GM12878 (cell line): ENCODE measurements around the gene WNK2. TPM values are rescaled to one million over a fixed set of nuclear protein-coding genes. Genes with fewer than 3 reads are reported as not detected.

Experiments
- ATAC-seq: fragments of 200-7000 bp; cut with Tn5 transposase; 3 replicates; pipeline ENCODE4 v1.9.1; 2020; ENCODE audit warnings: mild to moderate bottlenecking, moderate library complexity
- BruUV-seq: library from RNA; stranded (reverse); fragments of 400-500 nt; replicated peaks from 2 replicates; lab custom pipeline; 2021; lab: Mats Ljungman, UMichigan
- CTCF ChIA-PET: fragments of 300-600 bp; sonication (Branson Sonifier 250); formaldehyde crosslinking; extraction: SDS; loops from one replicate; lab custom pipeline; 2021; ENCODE audit warnings: inconsistent platforms; lab: Yijun Ruan, JAX
- POLR2A ChIA-PET: fragments of 350-600 bp; formaldehyde crosslinking; extraction: SDS; loops from one replicate; lab custom pipeline; 2021; ENCODE audit warnings: inconsistent platforms; lab: Charles Lee
- RAD21 ChIA-PET: fragments of 300-600 bp; sonication (Branson Sonifier 250); formaldehyde crosslinking; loops from one replicate; lab custom pipeline; 2023; ENCODE audit warnings: antibody characterized with exemption; ENCODE audit not compliant: unreplicated experiment; lab: Charles Lee
- SMC1A ChIA-PET: fragments of 300-600 bp; sonication (Branson Sonifier 250); formaldehyde crosslinking; loops from one replicate; lab custom pipeline; 2023; ENCODE audit not compliant: unreplicated experiment, uncharacterized antibody; lab: Charles Lee
- DNase-seq: peaks from one replicate; pipeline ENCODE4 v3.0.0-alpha.2; 2011; ENCODE audit warnings: low read depth, low spot score
- FAIRE-seq: peaks from 3 replicates; lab custom pipeline; 2011; peaks lifted over from hg19 to GRCh38; lab: Jason Lieb, UNC
- H2AFZ ChIP-seq: 2 replicates; pipeline ENCODE4 v1.6.0; 2011; ENCODE audit warnings: low read depth, low read length, control low read depth; ENCODE audit not compliant: control insufficient read depth
- H3K27ac ChIP-seq: 2 replicates; pipeline ENCODE4 v1.5.1; 2011; ENCODE audit warnings: control low read depth; ENCODE audit not compliant: control insufficient read depth, insufficient read depth
- H3K27me3 ChIP-seq, 2 experiments: replicated peaks in 1 of 2; 2 replicates each; pipeline versions ENCODE4 v1.6.0 to v1.6.1; 2011; ENCODE audit warnings: low read length in 1 of 2; ENCODE audit not compliant: control insufficient read depth in 2 of 2, insufficient read depth in 2 of 2
- H3K36me3 ChIP-seq, 2 experiments: 2 replicates each; pipeline ENCODE4 v1.5.1; 2011; ENCODE audit warnings: low read length in 1 of 2; ENCODE audit not compliant: control insufficient read depth in 2 of 2, insufficient read depth in 2 of 2
- H3K4me1 ChIP-seq: 2 replicates; pipeline ENCODE4 v1.6.1; 2011; ENCODE audit warnings: mild to moderate bottlenecking, low read length, moderate library complexity, mixed read lengths; ENCODE audit not compliant: control insufficient read depth, insufficient read depth
- H3K4me2 ChIP-seq: 2 replicates; pipeline ENCODE4 v1.6.0; 2011; ENCODE audit warnings: control low read depth; ENCODE audit not compliant: control insufficient read depth, insufficient read depth
- H3K4me3 ChIP-seq: fragments of 200-600 bp; sonication (generic); 2 replicates; pipeline ENCODE4 v1.5.1; 2016
- H3K79me2 ChIP-seq: 2 replicates; pipeline ENCODE4 v1.6.0; 2011; ENCODE audit warnings: low read length; ENCODE audit not compliant: control insufficient read depth, insufficient read depth
- H3K9ac ChIP-seq: 2 replicates; pipeline ENCODE4 v1.8.0; 2011; ENCODE audit warnings: low read length, control low read depth, mixed read lengths; ENCODE audit not compliant: control insufficient read depth, insufficient read depth
- H3K9me3 ChIP-seq: replicated peaks from 3 replicates; pipeline ENCODE4 v1.5.1; 2011; ENCODE audit warnings: mild to moderate bottlenecking, low read length; ENCODE audit not compliant: control insufficient read depth, insufficient read depth
- H4K20me1 ChIP-seq: 2 replicates; pipeline ENCODE4 v1.6.0; 2011; ENCODE audit not compliant: control insufficient read depth, insufficient read depth
- EP300 ChIP-seq, 2 experiments: fragments of 150-350 bp in 1 of 2; IDR thresholded peaks; 2 replicates each; pipeline ENCODE4 v1.6.1; 2011 to 2012; ENCODE audit warnings: low read depth in 2 of 2, low read length in 2 of 2, borderline replicate concordance in 1 of 2, improper control_type of control experiment in 1 of 2, inconsistent platforms in 1 of 2; ENCODE audit not compliant: control insufficient read depth in 1 of 2
- FOS ChIP-seq: IDR thresholded peaks from 3 replicates; pipeline ENCODE4 v1.6.1; 2011; ENCODE audit warnings: borderline replicate concordance; ENCODE audit not compliant: insufficient read length; ENCODE audit errors: extremely low read depth
- FOXK2 ChIP-seq: fragments of 450-650 bp; IDR thresholded peaks from 2 replicates; pipeline ENCODE4 v1.6.1; 2017; ENCODE audit warnings: mild to moderate bottlenecking, moderate library complexity
- NFIC ChIP-seq: IDR thresholded peaks from 2 replicates; pipeline ENCODE4 v1.6.1; 2012; ENCODE audit warnings: low read depth, mild to moderate bottlenecking, inconsistent platforms, low read length, moderate library complexity
- NR2F1 ChIP-seq: fragments of 450-650 bp; conservative IDR thresholded peaks from 2 replicates; pipeline ENCODE4 v1.6.1; 2017; ENCODE audit warnings: mild to moderate bottlenecking
- RCOR1 ChIP-seq: conservative IDR thresholded peaks from 2 replicates; pipeline ENCODE4 v1.6.1; 2012; ENCODE audit warnings: low read depth, low read length, improper control_type of control experiment
- SIX5 ChIP-seq: IDR thresholded peaks from 2 replicates; pipeline ENCODE4 v1.6.1; 2011; ENCODE audit warnings: mild to moderate bottlenecking, low read depth, low read length, moderate library complexity; ENCODE audit not compliant: severe bottlenecking
- SMAD5 ChIP-seq: IDR thresholded peaks from 2 replicates; pipeline ENCODE4 v1.6.1; 2016; ENCODE audit warnings: antibody characterized with exemption, low read depth
- TCF12 ChIP-seq: IDR thresholded peaks from 2 replicates; pipeline ENCODE4 v1.6.1; 2011; ENCODE audit warnings: low read depth, mild to moderate bottlenecking, low read length
- WRNIP1 ChIP-seq: IDR thresholded peaks from 2 replicates; pipeline ENCODE4 v1.6.1; 2011; ENCODE audit warnings: low read depth, low read length, improper control_type of control experiment, borderline replicate concordance
- ZSCAN29 ChIP-seq: fragments of 450-650 bp; IDR thresholded peaks from 2 replicates; pipeline ENCODE4 v1.6.1; 2017; ENCODE audit warnings: mild to moderate bottlenecking, moderate library complexity
- WGBS: methylation state at CpG from one replicate; pipeline ENCODE4 v1.1.6; 2016; ENCODE audit warnings: low lambda C conversion rate; ENCODE audit not compliant: insufficient replicate concordance, insufficient coverage; ENCODE audit errors: missing lambda C conversion rate; 5-methylcytosine and 5-hydroxymethylcytosine counted together
- in situ Hi-C: fragments of 300-500 bp; cut with MboI; formaldehyde crosslinking; loops from 9 replicates; pipeline ENCODE4 v1.14.3; 2018; ENCODE audit warnings: mixed read lengths
- intact Hi-C: fragments of 100-400 bp; cut with micrococcal nuclease; formaldehyde crosslinking; loops from one replicate; pipeline ENCODE4 v1.14.2; 2022; ENCODE audit not compliant: unreplicated experiment
- polyA plus RNA-seq, 11 experiments: library from polyadenylated mRNA; depleted of rRNA in 4 of 11; unstranded in 6 of 11; stranded (reverse) in 5 of 11; fragments of >200 nt; fragmentation: Nextera tagmentation in 4 of 11; fragmentation: Illumina TruSeq in 1 of 11; extraction: Ambion mirVana in 4 of 11; extraction: Trizol in 1 of 11; gene quantifications; 1 replicate in 1 of 11; 2 replicates in 10 of 11; pipeline versions ENCODE4 v1.2.1 to v1.2.3, GENCODE V29; 2011 to 2016; ENCODE audit warnings: inconsistent platforms in 2 of 11, missing spikeins in 2 of 11, low read depth in 1 of 11
- total RNA-seq, 4 experiments: library from RNA; depleted of rRNA in 3 of 4; stranded (reverse); fragments of >200 nt in 3 of 4; fragmentation: Illumina TruSeq in 1 of 4; extraction: Trizol in 1 of 4; gene quantifications; 2 replicates each; pipeline versions ENCODE4 v1.2.1 to v1.2.3, GENCODE V29; 2013 to 2021
- TF ChIP-seq, protein P1 (sequence below): IDR thresholded peaks from 2 replicates; pipeline ENCODE4 v1.6.1; 2011; ENCODE audit warnings: mild to moderate bottlenecking, low read depth, low read length, moderate library complexity; ENCODE audit not compliant: insufficient replicate concordance
- TF ChIP-seq, protein P2 (sequence below): IDR thresholded peaks from 2 replicates; pipeline ENCODE4 v1.6.1; 2011; ENCODE audit warnings: low read depth, low read length, improper control_type of control experiment, borderline replicate concordance
- TF ChIP-seq, protein P3 (sequence below): fragments of 450-650 bp; IDR thresholded peaks from 2 replicates; pipeline ENCODE4 v1.6.1; 2017; ENCODE audit warnings: antibody characterized with exemption, mild to moderate bottlenecking, moderate library complexity
- TF ChIP-seq, protein P4 (sequence below): fragments of 450-650 bp; IDR thresholded peaks from 2 replicates; pipeline ENCODE4 v1.6.1; 2017; ENCODE audit warnings: mild to moderate bottlenecking, moderate library complexity

Gene WNK2
- total and polyA plus RNA-seq, 10 of the 15 experiments (the other 5 are each of a cell fraction or from before 2014, with no cell fraction given) = 0.15 TPM; not detected in 9

DNA sequence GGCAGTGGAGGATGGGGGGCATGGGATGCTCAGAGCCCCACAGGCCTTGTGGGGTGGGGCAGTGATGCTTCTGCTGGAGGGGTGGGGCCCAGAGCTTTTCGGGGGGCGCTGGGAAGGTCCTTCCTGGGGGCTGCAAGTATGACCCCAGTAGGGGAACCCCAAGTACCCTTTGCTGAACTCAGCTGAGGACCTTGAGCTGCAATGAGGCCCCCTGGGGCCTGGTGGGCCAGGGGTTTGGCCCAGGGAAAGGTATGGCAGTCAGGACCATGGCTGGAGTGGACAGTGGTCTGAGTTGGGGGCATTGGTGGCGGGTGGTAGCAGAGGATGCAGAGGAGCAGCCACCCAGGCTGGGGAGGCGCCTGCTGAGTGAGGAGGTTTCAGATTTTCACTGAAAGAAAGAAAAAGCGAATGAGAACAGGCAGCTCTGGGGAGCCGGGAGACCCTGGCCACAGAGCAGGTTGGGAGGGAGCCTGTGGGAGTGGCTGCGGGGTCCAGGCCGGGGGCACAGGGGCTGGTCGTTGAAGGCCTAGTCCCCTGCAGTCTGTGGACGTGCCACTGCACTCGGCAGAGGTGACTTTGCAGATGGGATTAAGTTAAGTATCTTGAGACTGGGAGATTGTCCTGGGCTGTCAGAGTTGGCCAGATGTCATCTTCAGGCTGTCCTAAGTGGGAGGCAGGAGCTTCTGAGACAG, 19.2 kb downstream of the WNK2 start:
- Histone ChIP-seq H3K79me2 (no peaks in the 10 kb centered on the region), H2AFZ (no peak overlapping the region), H3K9me3 (no peaks in the 10 kb centered on the region), H3K27me3 (no peaks in the 10 kb centered on the region; a peak in 1 of 4 replicates), H3K36me3 (no peaks in the 10 kb centered on the region), H3K4me1 (no peaks in the 10 kb centered on the region), H3K4me3 (no peak overlapping the region), H3K4me2 (no peak overlapping the region), H3K9ac (no peak overlapping the region), H4K20me1 (no peaks in the 10 kb centered on the region), H3K27ac (no peak overlapping the region)
- BruUV-seq = no TSS peak
- ATAC-seq (no peak), DNase-seq (no peak), FAIRE-seq (no peak)
- in situ Hi-C loops (no loop called here), intact Hi-C loops (no loop called here)
- 12% methylated on average over 11 of the region's 11 CpGs for WGBS
- ChIA-PET RAD21 (no interaction called here), POLR2A (no interaction called here), SMC1A (no interaction called here), CTCF (no interaction called here)
- TF ChIP-seq NFIC (no peak), NR2F1 (no peak), TCF12 (no peak), RCOR1 (no peak), FOXK2 (no peak), EP300 (IDR thresholded peaks at IDR 0.05; ENCODE audit: borderline replicate concordance in 1 of 2, control insufficient read depth in 1 of 2, low read depth in 2 of 2, low read length in 2 of 2) (no peak), SIX5 (no peak), FOS (no peak), ZSCAN29 (no peak), WRNIP1 (no peak), SMAD5 (no peak)
- TF ChIP-seq, protein P1, sequence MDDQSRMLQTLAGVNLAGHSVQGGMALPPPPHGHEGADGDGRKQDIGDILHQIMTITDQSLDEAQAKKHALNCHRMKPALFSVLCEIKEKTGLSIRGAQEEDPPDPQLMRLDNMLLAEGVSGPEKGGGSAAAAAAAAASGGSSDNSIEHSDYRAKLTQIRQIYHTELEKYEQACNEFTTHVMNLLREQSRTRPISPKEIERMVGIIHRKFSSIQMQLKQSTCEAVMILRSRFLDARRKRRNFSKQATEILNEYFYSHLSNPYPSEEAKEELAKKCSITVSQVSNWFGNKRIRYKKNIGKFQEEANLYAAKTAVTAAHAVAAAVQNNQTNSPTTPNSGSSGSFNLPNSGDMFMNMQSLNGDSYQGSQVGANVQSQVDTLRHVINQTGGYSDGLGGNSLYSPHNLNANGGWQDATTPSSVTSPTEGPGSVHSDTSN = no peak
- TF ChIP-seq, protein P2, sequence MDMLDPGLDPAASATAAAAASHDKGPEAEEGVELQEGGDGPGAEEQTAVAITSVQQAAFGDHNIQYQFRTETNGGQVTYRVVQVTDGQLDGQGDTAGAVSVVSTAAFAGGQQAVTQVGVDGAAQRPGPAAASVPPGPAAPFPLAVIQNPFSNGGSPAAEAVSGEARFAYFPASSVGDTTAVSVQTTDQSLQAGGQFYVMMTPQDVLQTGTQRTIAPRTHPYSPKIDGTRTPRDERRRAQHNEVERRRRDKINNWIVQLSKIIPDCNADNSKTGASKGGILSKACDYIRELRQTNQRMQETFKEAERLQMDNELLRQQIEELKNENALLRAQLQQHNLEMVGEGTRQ = no peak
- TF ChIP-seq, protein P3, sequence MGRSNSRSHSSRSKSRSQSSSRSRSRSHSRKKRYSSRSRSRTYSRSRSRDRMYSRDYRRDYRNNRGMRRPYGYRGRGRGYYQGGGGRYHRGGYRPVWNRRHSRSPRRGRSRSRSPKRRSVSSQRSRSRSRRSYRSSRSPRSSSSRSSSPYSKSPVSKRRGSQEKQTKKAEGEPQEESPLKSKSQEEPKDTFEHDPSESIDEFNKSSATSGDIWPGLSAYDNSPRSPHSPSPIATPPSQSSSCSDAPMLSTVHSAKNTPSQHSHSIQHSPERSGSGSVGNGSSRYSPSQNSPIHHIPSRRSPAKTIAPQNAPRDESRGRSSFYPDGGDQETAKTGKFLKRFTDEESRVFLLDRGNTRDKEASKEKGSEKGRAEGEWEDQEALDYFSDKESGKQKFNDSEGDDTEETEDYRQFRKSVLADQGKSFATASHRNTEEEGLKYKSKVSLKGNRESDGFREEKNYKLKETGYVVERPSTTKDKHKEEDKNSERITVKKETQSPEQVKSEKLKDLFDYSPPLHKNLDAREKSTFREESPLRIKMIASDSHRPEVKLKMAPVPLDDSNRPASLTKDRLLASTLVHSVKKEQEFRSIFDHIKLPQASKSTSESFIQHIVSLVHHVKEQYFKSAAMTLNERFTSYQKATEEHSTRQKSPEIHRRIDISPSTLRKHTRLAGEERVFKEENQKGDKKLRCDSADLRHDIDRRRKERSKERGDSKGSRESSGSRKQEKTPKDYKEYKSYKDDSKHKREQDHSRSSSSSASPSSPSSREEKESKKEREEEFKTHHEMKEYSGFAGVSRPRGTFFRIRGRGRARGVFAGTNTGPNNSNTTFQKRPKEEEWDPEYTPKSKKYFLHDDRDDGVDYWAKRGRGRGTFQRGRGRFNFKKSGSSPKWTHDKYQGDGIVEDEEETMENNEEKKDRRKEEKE = no peak
- TF ChIP-seq, protein P4, sequence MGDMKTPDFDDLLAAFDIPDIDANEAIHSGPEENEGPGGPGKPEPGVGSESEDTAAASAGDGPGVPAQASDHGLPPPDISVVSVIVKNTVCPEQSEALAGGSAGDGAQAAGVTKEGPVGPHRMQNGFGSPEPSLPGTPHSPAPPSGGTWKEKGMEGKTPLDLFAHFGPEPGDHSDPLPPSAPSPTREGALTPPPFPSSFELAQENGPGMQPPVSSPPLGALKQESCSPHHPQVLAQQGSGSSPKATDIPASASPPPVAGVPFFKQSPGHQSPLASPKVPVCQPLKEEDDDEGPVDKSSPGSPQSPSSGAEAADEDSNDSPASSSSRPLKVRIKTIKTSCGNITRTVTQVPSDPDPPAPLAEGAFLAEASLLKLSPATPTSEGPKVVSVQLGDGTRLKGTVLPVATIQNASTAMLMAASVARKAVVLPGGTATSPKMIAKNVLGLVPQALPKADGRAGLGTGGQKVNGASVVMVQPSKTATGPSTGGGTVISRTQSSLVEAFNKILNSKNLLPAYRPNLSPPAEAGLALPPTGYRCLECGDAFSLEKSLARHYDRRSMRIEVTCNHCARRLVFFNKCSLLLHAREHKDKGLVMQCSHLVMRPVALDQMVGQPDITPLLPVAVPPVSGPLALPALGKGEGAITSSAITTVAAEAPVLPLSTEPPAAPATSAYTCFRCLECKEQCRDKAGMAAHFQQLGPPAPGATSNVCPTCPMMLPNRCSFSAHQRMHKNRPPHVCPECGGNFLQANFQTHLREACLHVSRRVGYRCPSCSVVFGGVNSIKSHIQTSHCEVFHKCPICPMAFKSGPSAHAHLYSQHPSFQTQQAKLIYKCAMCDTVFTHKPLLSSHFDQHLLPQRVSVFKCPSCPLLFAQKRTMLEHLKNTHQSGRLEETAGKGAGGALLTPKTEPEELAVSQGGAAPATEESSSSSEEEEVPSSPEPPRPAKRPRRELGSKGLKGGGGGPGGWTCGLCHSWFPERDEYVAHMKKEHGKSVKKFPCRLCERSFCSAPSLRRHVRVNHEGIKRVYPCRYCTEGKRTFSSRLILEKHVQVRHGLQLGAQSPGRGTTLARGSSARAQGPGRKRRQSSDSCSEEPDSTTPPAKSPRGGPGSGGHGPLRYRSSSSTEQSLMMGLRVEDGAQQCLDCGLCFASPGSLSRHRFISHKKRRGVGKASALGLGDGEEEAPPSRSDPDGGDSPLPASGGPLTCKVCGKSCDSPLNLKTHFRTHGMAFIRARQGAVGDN = no peak
